Measurements from ENCODE around the gene SLC4A7.

Gene SLC4A7

DNA sequence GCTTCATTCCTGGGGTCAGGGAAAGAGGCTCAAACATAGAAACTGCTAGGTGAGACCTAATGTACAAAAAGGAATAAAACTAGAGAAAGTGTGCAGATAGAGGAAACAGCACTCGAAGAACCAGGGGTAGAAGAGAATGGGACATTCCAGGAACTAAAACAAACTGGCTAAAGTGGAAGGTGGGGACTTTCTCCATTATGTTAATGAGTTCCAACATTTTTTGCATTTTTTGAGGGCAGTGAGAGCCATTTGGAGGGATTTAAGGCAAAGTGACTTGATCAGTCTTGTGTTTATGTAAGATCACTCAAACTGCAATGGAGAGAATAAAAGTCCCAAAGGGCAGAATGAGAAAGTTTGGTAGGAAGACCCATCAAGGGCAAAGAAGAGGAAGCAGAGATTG lies 20.6 kb upstream of the SLC4A7 start:
- DNase-seq (ENCODE audit: insufficient read length, low spot score) (no peak), FAIRE-seq (no peak)
- TF ChIP-seq, protein P1, sequence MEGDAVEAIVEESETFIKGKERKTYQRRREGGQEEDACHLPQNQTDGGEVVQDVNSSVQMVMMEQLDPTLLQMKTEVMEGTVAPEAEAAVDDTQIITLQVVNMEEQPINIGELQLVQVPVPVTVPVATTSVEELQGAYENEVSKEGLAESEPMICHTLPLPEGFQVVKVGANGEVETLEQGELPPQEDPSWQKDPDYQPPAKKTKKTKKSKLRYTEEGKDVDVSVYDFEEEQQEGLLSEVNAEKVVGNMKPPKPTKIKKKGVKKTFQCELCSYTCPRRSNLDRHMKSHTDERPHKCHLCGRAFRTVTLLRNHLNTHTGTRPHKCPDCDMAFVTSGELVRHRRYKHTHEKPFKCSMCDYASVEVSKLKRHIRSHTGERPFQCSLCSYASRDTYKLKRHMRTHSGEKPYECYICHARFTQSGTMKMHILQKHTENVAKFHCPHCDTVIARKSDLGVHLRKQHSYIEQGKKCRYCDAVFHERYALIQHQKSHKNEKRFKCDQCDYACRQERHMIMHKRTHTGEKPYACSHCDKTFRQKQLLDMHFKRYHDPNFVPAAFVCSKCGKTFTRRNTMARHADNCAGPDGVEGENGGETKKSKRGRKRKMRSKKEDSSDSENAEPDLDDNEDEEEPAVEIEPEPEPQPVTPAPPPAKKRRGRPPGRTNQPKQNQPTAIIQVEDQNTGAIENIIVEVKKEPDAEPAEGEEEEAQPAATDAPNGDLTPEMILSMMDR (IDR thresholded peaks at IDR 0.05; ENCODE audit: insufficient read depth, missing control alignments), result no peak

DNA sequence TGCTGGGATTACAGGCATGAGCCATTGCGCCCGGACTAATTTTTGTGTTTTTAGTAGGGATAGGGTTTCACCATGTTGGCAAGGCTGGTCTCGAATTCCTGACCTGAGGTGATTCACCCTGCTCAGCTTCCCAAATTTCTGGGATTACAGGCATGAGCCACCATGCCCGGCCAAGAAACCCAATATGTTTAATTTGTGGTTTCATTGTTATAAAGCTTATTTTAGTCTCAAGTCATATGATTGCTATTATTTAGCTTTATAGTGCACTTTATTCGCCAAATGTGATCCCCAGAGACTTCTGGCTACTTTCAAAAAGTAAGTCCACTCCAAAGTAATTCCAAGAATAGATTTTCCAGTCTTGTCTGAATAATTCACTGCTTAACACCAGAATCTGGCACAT lies 19.3 kb upstream of the SLC4A7 start:
- TF ChIP-seq, protein P1 (IDR thresholded peaks at IDR 0.05; ENCODE audit: insufficient read depth, missing control alignments), result no peak
- DNase-seq (ENCODE audit: insufficient read length, low spot score) (no peak), FAIRE-seq (no peak)

DNA sequence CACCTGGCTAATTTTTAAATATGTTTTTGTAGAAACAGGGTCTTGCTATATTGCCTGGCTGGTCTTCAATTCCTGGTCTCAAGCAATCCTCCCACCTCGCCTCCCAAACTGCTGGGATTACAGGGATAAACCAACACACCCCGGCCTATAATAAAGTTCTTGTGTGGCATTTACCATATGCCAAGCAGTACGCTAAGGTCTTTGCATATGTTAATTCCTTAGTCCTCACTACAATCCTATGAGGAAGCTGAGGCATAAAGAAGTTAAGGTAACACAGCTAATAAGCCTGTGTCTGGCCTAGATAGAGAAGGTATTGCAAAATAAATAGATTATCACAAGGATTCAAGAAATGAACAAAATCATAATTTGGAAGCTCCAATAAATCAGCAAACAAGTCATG lies 17.6 kb upstream of the SLC4A7 start:
- TF ChIP-seq, protein P1 (IDR thresholded peaks at IDR 0.05; ENCODE audit: insufficient read depth, missing control alignments), result no peak
- no peak for DNase-seq (ENCODE audit: insufficient read length, low spot score)
- no peak for FAIRE-seq

DNA sequence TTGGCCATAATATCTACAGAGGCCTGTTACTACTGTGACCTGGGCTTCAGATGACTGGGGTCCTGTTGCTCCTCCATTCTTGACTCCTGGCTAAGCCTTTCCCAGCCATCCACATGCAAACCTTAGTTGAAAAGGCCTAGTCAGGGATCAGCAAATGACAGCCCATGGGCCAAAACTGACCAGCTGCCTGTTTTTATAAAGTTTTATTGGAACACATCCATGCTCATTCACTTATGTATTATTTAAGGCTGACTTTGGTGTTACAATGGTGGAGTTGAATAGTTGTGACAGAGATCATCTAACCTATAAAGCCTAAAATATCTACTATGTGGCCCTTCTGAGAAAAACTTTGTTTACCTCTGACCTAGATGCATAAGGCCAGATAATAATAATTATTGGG lies 16.8 kb upstream of the SLC4A7 start:
- TF ChIP-seq, protein P1 (IDR thresholded peaks at IDR 0.05; ENCODE audit: insufficient read depth, missing control alignments), result no peak
- DNase-seq (ENCODE audit: insufficient read length, low spot score) (no peak), FAIRE-seq (no peak)

DNA sequence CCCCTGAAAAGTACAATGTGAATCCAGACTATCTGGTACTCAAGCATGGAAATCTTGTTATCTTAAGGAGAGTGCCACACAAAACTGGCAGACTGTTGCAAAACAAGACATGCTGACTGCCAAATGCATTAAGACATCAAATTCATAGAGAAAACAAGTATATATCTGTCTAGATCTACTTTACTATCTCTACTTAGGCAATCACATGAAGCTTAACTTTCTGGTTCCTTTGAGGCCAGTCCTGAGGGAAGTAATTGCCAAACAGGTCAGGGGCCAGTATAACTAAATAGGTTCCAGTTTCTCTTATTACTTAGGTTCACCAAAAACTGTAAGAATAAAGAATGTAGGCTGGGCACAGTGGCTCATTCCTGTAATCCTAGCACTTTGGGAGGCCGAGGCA lies 15.9 kb upstream of the SLC4A7 start:
- TF ChIP-seq, protein P1 (IDR thresholded peaks at IDR 0.05; ENCODE audit: insufficient read depth, missing control alignments), result no peak
- FAIRE-seq (no peak), DNase-seq (ENCODE audit: insufficient read length, low spot score) (no peak)

DNA sequence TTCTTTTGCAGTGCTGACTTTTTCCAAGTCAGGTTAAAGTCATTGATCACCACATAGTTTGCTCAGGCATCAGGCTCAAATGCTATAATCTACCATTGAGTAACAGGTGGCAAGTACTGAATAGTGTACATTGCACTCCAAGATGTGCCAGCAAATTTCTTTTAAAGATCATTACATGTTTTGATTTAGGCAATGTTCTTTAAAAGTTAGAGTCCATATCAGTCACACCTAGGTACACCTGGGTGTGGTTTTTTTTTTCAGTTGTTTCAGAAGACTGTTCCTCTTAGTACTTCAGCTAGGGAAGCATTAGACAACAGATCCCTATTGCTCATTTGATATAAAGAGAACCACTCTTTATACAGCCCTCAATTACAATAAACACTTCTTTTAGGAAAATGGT lies 10.6 kb upstream of the SLC4A7 start:
- no peak for FAIRE-seq
- no peak for DNase-seq (ENCODE audit: insufficient read length, low spot score)
- TF ChIP-seq, protein P1 (IDR thresholded peaks at IDR 0.05; ENCODE audit: insufficient read depth, missing control alignments), result no peak

DNA sequence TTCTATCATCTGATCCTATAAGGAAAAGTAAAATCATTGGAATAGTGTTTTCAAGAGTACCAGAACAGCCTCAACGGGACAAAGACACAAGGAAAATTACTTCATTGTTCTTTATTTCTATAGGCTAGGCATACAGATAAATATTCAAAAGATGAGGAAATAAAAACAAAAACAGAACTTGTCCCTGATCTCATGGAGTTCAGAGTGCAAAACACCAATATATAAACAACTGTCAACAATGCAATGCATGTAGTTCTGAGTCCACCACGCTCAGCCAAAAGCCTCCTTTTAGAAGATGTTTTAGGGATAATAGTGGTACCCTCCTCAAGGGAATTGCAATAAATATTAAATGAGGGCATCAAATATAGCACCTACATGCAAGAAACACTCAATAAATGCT lies 4.6 kb upstream of the SLC4A7 start:
- no peak for FAIRE-seq
- TF ChIP-seq, protein P1 (IDR thresholded peaks at IDR 0.05; ENCODE audit: insufficient read depth, missing control alignments), result no peak
- DNase-seq (ENCODE audit: insufficient read length, low spot score), result no peak

Measured in D721Med (cell line).